ENCODE results near the gene TMCC1. TPM values are rescaled to one million over a fixed set of nuclear protein-coding genes. Genes with fewer than 3 reads are reported as not detected.

The TMCC1 gene
- polyA plus RNA-seq, 2 of the 4 experiments (the other 2 are of a cell fraction), result 30.3 to 75.7 TPM

DNA sequence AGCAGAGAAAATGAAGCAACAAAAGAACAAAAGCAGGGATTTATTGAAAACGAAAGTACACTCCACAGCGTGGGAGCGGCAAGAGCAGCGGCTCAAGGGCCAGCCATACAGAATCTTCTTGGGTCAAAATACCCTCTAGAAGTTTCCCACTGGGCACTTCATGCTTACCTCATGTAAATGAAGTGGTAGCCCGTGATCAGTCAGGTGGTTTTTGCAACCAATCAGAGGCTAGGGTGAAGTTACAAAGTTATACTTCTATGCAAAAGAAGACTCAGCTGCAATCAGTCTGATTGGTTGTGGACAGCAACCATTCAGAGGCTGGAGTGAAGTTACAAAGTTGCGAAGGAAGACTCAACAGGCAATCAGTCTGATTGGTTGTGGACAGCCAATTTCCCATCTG is 43.2 kb upstream of the TMCC1 start:
- Histone ChIP-seq H3K9me3 (no peaks in the 10 kb centered on the region), H3K4me3 (peak overlapping the region; percentile 26; the same call in 2 of the 3 replicates), H3K4me1 (peaks cover 11% of the 10 kb centered on the region; the same call in 1 of the 3 replicates), H3K27ac (peak overlapping the region; percentile 47 to 70), H3K4me2 (peak overlapping the region; percentile 71)
- POLR2A ChIA-PET, result no interaction called here
- DNase-seq (ENCODE audit: low read depth in 1 of 2, low spot score in 1 of 2), result peak in 1 of 2 experiments; percentile 65
- 22% methylated on average over 6 of the region's 6 CpGs for WGBS (ENCODE audit: missing lambda C conversion rate)
- TF ChIP-seq MAX (IDR thresholded peaks at IDR 0.05), result peak; percentile 56
- peak; percentile 37; the same call in 1 of the 2 replicates for TF ChIP-seq E2F6 (IDR thresholded peaks at IDR 0.05; ENCODE audit: borderline replicate concordance, low read depth)
- TF ChIP-seq USF2 (IDR thresholded peaks at IDR 0.05), result peak; percentile 74
- no peak for TF ChIP-seq RCOR1 (IDR thresholded peaks at IDR 0.05; ENCODE audit: low read depth, low read length)
- no peak for FAIRE-seq
- ATAC-seq, result peak; percentile 45 to 65; a peak in 5 of 6 replicates
- CTCF ChIA-PET, result no interaction called here

DNA sequence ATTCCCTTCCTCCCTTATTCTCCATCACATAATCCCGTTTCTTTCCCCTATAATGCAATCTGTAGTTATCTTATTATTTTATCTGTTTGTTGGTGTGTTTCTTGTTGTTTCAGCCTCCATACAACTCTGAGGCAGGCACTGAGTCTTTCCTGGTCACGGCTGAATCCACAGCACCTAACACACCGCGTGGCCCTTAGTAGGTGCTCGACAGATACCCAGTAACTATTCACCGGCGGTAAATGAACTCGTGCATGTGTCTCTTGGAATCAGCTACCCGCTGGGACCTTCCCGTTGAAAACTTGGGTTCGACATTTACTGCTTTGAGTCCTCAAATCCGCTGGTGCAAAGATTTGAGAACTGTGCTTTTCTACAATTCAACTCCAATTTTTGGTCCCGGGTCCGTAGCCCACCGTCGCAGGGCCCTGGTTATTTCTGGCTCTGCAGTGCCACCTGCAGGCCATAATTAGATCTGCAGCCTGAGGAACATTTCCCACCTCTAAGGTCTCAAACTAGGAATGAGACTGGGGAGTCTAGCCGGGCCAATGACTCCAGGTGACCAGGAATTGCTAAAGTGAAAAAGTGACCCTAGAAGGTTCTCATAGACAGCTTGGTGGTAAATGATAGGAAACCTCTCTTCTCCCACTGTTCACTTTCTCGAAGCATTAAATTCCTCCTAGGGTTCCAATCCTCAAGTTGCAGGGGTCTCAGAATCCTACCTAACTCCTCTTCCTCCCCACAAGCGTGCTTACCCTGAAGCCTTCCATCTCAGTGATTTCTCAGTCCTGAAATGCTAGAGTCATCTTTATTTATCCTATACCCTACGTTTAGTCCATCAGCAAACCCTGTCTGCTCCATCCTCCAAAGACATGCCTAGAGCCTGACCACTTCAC is 41.0 kb upstream of the TMCC1 start:
- WGBS (ENCODE audit: missing lambda C conversion rate), result 21% methylated on average over 20 of the region's 20 CpGs
- peak; percentile 67 to 83 for ATAC-seq
- TF ChIP-seq JUNB (IDR thresholded peaks at IDR 0.05) (no peak), MAFK (IDR thresholded peaks at IDR 0.05; ENCODE audit: partially characterized antibody) (no peak), ZNF302 (CRISPR knock-in tag; IDR thresholded peaks at IDR 0.05) (no peak), RAD21 (conservative IDR thresholded peaks at IDR 0.05 in 1 of 2, IDR thresholded peaks at IDR 0.05 in 1 of 2) (peak; percentile 89), FOXS1 (CRISPR knock-in tag; IDR thresholded peaks at IDR 0.05) (no peak), MAX (IDR thresholded peaks at IDR 0.05) (peak; percentile 31; the same call in 1 of the 2 replicates), CTCF (IDR thresholded peaks at IDR 0.05) (peak; percentile 80), SMC3 (IDR thresholded peaks at IDR 0.05) (peak; percentile 84), EHF (CRISPR knock-in tag; IDR thresholded peaks at IDR 0.05) (no peak), RFX5 (IDR thresholded peaks at IDR 0.05) (no peak), CHD4 (IDR thresholded peaks at IDR 0.05; ENCODE audit: borderline replicate concordance) (no peak), CHD2 (IDR thresholded peaks at IDR 0.05; ENCODE audit: low read length, partially characterized antibody) (no peak)
- TF ChIP-seq, protein P1, sequence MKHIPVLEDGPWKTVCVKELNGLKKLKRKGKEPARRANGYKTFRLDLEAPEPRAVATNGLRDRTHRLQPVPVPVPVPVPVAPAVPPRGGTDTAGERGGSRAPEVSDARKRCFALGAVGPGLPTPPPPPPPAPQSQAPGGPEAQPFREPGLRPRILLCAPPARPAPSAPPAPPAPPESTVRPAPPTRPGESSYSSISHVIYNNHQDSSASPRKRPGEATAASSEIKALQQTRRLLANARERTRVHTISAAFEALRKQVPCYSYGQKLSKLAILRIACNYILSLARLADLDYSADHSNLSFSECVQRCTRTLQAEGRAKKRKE (CRISPR knock-in tag; IDR thresholded peaks at IDR 0.05; ENCODE audit: low read depth), result no peak
- TF ChIP-seq, protein P2, sequence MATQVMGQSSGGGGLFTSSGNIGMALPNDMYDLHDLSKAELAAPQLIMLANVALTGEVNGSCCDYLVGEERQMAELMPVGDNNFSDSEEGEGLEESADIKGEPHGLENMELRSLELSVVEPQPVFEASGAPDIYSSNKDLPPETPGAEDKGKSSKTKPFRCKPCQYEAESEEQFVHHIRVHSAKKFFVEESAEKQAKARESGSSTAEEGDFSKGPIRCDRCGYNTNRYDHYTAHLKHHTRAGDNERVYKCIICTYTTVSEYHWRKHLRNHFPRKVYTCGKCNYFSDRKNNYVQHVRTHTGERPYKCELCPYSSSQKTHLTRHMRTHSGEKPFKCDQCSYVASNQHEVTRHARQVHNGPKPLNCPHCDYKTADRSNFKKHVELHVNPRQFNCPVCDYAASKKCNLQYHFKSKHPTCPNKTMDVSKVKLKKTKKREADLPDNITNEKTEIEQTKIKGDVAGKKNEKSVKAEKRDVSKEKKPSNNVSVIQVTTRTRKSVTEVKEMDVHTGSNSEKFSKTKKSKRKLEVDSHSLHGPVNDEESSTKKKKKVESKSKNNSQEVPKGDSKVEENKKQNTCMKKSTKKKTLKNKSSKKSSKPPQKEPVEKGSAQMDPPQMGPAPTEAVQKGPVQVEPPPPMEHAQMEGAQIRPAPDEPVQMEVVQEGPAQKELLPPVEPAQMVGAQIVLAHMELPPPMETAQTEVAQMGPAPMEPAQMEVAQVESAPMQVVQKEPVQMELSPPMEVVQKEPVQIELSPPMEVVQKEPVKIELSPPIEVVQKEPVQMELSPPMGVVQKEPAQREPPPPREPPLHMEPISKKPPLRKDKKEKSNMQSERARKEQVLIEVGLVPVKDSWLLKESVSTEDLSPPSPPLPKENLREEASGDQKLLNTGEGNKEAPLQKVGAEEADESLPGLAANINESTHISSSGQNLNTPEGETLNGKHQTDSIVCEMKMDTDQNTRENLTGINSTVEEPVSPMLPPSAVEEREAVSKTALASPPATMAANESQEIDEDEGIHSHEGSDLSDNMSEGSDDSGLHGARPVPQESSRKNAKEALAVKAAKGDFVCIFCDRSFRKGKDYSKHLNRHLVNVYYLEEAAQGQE (IDR thresholded peaks at IDR 0.05), result no peak
- H3K4me2 ChIP-seq, result peak overlapping the region; percentile 73
- CTCF ChIA-PET, result interaction anchor here (0.7 to 1.7 kb wide), 27 partner anchors 8 to 449 kb away, joined by 3 to 14 read pairs (median 4); no protein-coding TSS in a partner anchor
- H3K27ac ChIP-seq, result peak overlapping the region; percentile 62 to 78; a peak in 5 of 6 replicates
- peaks cover 11% of the 10 kb centered on the region; the same call in 1 of the 3 replicates for H3K4me1 ChIP-seq
- no peak for FAIRE-seq
- H3K9me3 ChIP-seq, result peaks cover 14% of the 10 kb centered on the region; the same call in 2 of the 3 replicates
- peak; percentile 25 to 40 for DNase-seq (ENCODE audit: low read depth in 1 of 2, low spot score in 1 of 2)
- POLR2A ChIA-PET, result no interaction called here
- H3K4me3 ChIP-seq, result peak overlapping the region; percentile 18; the same call in 1 of the 3 replicates

Data from A549 (cell line).